Measurements from ENCODE around the gene PAX9. TPM values are rescaled to one million over a fixed set of nuclear protein-coding genes. Genes with fewer than 3 reads are reported as not detected.

PAX9 gene
- total and polyA plus RNA-seq, 2 of the 13 experiments (the other 11 are each of a cell fraction or from before 2014, with no cell fraction given) = 0.03 TPM; not detected in 1

DNA sequence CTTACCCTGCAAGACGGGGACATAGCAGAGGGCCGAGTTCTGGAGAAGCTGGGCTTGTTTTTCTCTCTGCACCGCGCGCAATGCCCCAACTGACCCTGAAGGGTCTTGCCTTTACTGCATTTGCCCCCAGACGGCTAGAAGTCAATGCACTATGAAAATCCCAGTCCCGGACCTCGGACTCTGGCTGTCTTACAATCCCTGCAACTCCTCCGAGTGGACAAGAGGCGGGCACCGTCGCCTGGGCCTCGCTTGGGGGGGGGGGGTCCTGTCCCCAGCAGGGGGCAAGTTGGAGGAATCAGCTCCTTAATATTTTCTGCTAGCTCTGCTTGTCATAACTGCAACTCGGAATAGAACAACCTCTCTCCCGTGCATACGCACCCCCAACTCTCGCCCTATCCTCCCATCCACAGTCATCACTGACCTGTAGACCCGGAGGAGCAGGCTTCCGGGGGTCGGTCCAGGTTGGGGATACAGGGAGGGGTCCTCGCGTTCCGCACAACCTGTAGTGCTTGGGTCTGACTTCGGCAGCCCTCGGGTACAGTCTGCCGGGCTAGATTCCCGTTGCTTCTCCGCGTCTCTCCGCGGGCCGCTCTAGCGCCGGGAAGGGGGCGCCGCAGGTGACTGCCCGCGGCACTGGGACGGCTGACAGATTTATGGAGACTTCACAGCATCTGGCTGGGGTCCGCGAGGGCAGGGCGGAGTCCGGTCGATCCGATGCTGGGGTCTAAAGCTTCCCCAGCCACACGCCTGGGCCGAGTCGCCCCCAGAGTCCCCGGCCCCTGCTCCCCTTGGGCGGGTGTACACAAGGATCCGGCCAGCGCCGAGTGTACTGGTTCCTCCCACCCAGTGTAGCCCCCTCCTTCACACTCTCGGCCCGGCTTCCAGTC is 3.3 kb upstream of the PAX9 start (continued):
- TF ChIP-seq NAIF1 (CRISPR knock-in tag; IDR thresholded peaks at IDR 0.05; ENCODE audit: borderline replicate concordance) = no peak
- peak; percentile 66; the same call in 1 of the 2 replicates for TF ChIP-seq EZH2 (conservative IDR thresholded peaks at IDR 0.05; ENCODE audit: low read depth, low read length)
- TF ChIP-seq BORCS8-MEF2B (CRISPR knock-in tag; IDR thresholded peaks at IDR 0.05) = 0 out of 2 replicates have a peak, but pooled peaks have one; percentile 40
- TF ChIP-seq ZNF563 (CRISPR knock-in tag; IDR thresholded peaks at IDR 0.05) = 0 out of 2 replicates have a peak, but pooled peaks have one; percentile 7
- TF ChIP-seq HNRNPLL (IDR thresholded peaks at IDR 0.05; ENCODE audit: low read depth, low read length, poor library complexity, severe bottlenecking) = peak; percentile 47
- 0 out of 2 replicates have a peak, but pooled peaks have one; percentile 40 for TF ChIP-seq ZNF256 (CRISPR knock-in tag; conservative IDR thresholded peaks at IDR 0.05)
- TF ChIP-seq MYC (CRISPR knock-in tag; IDR thresholded peaks at IDR 0.05; ENCODE audit: borderline replicate concordance) = no peak
- TF ChIP-seq ZNF12 (CRISPR knock-in tag; IDR thresholded peaks at IDR 0.05) = no peak
- TF ChIP-seq, protein P1, sequence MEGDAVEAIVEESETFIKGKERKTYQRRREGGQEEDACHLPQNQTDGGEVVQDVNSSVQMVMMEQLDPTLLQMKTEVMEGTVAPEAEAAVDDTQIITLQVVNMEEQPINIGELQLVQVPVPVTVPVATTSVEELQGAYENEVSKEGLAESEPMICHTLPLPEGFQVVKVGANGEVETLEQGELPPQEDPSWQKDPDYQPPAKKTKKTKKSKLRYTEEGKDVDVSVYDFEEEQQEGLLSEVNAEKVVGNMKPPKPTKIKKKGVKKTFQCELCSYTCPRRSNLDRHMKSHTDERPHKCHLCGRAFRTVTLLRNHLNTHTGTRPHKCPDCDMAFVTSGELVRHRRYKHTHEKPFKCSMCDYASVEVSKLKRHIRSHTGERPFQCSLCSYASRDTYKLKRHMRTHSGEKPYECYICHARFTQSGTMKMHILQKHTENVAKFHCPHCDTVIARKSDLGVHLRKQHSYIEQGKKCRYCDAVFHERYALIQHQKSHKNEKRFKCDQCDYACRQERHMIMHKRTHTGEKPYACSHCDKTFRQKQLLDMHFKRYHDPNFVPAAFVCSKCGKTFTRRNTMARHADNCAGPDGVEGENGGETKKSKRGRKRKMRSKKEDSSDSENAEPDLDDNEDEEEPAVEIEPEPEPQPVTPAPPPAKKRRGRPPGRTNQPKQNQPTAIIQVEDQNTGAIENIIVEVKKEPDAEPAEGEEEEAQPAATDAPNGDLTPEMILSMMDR (CRISPR knock-in tag; IDR thresholded peaks at IDR 0.05) = 0 out of 2 replicates have a peak, but pooled peaks have one; percentile 15
- TF ChIP-seq GABPB1 (CRISPR knock-in tag; IDR thresholded peaks at IDR 0.05) = peak; percentile 13; the same call in 1 of the 2 replicates
- TF ChIP-seq SIN3B (IDR thresholded peaks at IDR 0.05; ENCODE audit: low read length) = no peak
- TF ChIP-seq MTF2 (CRISPR knock-in tag; IDR thresholded peaks at IDR 0.05; ENCODE audit: borderline replicate concordance) = peak; percentile 99; the same call in 1 of the 2 replicates
- TF ChIP-seq SP2 (CRISPR knock-in tag; IDR thresholded peaks at IDR 0.05) = no peak
- TF ChIP-seq, protein P2, sequence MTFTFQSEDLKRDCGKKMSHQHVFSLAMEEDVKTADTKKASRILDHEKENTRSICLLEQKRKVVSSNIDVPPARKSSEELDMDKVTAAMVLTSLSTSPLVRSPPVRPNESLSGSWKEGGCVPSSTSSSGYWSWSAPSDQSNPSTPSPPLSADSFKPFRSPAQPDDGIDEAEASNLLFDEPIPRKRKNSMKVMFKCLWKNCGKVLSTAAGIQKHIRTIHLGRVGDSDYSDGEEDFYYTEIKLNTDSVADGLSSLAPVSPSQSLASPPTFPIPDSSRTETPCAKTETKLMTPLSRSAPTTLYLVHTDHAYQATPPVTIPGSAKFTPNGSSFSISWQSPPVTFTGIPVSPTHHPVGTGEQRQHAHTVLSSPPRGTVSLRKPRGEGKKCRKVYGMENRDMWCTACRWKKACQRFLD (CRISPR knock-in tag; IDR thresholded peaks at IDR 0.05; ENCODE audit: borderline replicate concordance) = 0 out of 2 replicates have a peak, but pooled peaks have one; percentile 42
- TF ChIP-seq HDAC6 (IDR thresholded peaks at IDR 0.05; ENCODE audit: low read depth, low read length) = no peak
- 0 out of 2 replicates have a peak, but pooled peaks have one; percentile 25 for TF ChIP-seq REPIN1 (CRISPR knock-in tag; IDR thresholded peaks at IDR 0.05; ENCODE audit: borderline replicate concordance, low read depth)
- TF ChIP-seq DNMT3B (CRISPR knock-in tag; conservative IDR thresholded peaks at IDR 0.05) = no peak

Measured in HepG2 (cell line).